Endometrial microvascular endothelial cells (primary cell): ENCODE results near the gene ADGRG1. TPM values are rescaled to one million over a fixed set of nuclear protein-coding genes. Genes with fewer than 3 reads are reported as not detected.

Experiments used
- in situ Hi-C: cut with HindIII; loops from 2 replicates; pipeline ENCODE4 v1.10.0; 2017; ENCODE audit warnings: low sequenced_read_pairs, low pct_unique_long_range_greater_than_20kb; ENCODE audit errors: inconsistent ontology term
- total RNA-seq: library from RNA; depleted of rRNA; stranded (reverse); fragments of >200 nt; gene quantifications from one replicate; pipeline ENCODE4 v1.2.3, GENCODE V29; 2015; ENCODE audit errors: inconsistent ontology term

Gene ADGRG1
- total RNA-seq, 1 donor from 2014 or later, result 242 TPM

DNA sequence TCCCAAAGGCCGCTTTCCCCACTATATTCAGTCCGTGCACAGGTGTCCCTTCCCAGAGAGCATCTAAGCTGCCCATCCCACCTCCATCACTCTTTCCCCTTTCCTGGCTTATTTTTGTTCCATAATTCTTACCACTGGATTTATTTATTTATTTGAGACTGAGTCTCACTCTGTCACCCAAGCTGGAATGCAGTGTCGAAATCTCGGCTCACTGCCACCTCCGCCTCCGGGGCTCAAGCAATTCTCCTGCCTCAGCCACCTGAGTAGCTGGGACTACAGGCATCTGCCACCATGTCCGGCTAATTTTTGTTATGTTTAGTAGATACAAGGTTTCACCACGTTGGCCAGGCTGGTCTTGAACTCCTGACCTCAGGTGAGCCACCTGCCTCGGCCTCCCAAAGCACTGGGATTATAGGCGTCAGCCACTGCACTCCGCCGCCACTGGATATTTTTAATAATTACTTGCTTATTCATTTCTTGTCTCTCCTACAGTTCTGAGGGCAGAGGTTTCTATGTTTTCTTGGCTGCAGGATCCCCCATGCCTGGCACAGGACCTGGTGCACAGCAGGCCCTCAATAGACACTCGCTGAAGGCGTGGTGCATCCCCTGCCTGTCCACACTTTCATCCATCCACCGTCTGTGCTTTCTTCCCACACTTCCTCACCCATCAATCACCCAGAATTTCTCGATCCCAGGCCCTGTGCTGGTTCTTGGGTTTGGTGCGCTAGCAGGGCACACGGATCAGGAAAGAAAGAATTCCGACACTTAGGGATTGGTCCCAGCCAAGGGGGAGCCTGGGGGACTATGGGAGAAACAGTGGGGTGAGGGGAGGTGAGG is 9.9 kb upstream of the ADGRG1 start:
- in situ Hi-C loops, result no loop called here

DNA sequence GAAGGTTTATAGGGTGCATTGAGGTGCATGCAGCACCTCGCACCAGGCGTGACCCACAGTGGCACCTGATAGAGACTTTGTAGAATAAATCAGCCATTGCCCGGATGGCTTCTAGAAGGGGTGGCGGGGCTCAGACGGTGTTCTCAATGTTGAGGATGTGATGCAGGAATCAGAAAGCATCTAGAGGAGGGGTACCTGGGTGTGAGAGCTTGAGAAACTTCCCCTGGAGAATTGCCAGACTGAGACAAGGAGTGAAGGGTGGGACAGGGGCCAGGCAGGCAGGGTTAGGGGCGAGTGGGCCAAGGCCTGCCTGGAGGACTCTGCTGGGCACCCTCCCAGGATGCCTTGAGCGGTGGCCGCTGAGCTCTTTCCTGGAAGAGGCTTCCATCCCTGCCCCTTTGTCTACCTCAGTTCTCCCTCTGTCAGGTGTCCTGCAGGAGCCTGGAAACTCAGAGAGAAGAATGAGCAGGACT is 9.3 kb upstream of the ADGRG1 start:
- in situ Hi-C loops, result no loop called here

DNA sequence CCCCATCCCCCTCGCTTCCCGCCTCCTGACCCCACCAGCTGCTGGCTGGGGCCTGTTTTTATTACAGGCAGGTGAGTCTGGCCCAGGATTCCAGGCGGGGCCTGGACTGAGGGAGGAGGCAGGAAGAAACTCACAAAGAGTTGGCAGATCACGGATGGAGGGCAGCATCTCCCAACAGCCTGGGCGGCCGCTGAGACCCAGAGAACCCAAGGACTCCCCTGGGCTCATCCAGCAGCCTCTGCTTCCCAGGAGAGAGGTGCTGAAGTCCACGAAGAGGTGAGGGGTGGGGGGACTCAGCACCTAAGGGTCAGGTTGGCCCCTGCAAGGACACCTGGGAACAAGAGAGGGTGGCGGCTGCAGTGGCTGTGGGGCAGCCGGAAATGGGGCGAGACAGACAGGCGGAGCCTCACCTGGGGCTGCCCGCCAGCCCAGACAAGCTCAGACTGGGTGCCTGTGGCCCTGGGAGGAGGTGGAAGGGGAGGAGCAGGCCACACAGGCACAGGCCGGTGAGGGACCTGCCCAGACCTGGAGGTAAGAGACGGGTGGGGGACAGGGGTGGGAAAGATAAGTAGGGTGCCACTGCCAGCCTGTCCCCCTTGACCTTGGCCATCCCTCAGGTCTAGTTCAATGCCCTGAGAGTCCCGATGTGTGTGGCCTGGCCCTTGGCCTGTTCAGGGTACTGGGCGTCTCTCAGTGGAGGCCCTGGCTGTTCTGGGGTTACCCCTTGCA is 8.7 kb upstream of the ADGRG1 start:
- in situ Hi-C loops, result no loop called here

DNA sequence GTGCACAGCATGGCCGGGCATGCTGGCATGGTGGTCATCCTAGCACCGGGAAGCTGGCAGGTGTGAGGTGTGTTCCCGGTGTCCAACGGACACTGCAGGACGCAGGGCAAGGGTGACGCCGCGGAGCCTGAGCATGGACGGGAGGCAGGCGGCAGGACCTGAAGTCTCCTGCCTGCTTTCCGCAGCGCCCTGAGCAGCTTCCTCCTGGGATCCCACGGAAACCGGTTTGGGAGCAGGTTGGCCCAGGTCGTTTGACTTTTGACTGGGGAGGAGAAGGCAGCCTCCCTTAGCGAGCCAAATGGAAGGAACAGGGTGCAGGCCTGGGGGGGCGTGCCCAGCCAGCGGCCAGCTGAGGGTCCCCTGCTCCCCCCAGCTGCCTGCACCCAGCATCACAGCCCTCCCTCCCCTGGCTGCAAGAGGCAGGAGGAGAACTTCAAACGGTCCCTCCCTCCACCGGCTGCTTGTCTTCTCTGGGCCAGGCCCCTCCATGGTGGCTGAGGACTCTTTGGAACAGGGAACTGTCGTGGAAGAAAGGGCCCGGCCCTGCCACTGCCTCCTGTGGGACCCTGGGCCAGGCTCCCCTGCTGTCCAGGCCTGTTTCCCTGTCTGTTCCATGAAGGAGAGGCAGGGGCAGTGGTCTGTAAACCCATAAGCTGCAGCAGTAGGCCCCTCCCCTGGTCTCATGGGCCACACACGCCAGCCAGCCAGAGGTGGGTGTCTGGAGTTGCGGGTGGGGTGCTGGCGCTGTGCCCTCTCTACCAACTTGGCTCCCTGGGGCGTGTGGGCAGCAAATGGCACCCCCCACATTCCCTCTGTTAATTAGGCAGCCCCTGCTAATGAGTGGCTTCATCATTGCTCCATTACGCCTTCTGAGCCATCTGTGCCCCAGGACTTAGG is 7.8 kb upstream of the ADGRG1 start:
- in situ Hi-C loops, result no loop called here

DNA sequence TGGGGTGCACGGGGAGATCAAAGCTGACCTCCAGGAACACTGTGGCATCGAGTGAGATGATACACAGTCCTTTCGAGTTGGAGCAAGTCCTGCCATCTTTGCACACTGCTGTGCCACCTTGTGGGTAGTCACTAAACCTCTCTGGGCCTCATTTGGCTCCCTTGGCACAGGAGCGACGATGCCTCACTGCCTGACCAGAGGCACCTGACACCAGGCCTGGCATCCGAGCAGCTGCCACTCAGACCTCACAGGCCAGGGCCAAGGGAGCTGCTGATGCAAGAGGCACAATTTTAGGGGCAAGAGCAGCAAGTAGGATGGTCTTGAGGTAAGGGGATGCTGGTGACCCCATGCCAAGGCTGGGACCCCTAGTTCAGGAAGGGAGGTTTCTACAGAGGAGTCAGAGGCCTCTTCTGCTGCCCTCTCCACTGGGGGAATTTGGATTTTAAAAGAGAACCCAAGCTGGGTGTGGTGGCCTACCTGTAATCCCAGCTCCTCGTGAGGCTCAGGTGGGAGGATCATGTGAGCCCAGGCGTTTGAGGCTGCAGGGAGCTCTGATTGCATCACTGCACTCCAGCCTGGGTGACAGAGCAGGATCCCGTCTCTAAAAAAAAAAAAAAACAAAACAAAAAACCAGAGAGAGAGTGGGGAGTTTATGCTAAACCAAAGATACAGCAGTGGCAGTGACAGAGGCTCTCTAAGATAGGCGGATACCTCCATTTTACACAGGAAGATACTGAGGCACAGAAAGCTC is 6.7 kb upstream of the ADGRG1 start:
- in situ Hi-C loops, result no loop called here

DNA sequence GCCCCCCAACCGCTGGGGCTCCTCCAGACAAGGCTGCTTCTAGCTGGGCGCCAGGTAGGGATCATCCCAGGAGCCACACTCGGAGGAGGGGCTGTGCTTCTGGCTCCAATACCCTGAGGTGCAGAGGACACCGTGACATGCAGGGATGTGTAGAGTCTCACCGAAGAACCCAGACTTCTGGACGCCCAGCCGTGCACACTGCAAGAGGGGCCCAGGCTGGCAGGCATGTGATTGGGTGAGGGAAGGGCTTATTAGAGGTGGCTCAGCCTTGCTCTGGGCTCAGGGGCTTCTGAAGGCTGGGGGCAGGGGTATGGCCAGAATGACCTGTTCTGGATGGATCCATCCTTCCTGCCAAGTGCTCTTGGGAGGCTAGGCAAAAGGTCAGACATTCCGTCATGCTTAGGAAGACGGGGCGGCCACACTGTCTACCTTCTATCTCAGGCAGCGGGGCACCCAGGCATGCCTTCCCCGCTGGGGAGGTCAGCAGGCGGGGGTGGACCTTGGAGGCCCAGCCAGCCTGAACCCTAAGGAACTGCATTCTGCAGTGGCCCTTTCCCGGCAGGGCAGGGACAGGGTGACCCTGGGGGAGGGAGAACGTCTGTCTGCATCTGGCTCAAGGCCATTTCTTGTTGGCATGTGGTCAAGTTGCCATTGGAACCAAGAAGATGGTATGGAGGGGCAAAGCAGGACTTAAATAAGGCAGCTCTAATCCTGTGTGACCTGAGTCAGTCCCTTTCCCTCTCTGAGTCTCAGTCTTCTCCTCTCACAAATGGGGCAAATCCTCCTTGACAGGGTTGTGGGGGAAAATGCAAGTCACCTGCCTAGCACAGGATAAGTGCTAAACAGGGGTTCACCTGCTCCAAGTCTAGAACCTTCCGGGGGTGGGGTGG is 5.8 kb upstream of the ADGRG1 start:
- in situ Hi-C loops, result no loop called here

DNA sequence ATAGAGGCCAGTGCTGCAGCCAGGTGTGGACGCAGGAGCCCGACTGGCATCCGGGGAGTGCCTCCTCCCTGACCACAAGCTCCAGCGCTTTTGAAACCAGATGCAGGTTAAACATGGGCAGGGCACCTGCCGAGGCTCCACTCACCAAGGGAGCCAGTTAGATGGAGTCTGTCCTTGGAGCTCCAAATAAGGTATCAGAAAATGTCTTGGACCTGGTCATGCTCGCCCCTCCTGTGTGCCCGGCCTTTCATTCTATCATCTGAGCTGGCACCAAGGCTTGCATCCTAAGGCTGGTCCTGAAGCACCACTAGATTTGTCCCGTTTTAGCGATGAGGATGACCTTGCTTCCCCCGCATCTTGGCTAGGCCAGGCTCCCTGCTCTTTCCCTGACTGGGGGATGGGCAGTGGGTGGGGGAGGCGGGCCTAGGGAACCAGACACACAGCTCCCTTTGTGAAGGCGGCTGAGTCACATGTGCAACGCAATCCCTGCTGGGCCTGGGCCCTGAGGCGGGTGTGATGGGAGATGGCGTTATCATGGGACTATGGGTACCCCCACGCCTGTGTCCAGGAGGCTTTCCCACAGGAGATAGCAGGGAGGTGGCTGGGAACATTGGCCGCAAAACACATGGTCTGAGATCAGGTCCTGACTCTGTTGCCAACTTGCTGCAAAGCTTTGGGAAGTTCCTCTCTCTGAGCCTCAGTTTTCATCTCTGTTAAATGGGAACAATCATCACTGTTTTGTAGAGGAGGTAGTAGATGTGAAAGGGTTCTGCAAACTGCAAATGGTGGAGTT is 5.0 kb upstream of the ADGRG1 start:
- in situ Hi-C loops, result no loop called here

DNA sequence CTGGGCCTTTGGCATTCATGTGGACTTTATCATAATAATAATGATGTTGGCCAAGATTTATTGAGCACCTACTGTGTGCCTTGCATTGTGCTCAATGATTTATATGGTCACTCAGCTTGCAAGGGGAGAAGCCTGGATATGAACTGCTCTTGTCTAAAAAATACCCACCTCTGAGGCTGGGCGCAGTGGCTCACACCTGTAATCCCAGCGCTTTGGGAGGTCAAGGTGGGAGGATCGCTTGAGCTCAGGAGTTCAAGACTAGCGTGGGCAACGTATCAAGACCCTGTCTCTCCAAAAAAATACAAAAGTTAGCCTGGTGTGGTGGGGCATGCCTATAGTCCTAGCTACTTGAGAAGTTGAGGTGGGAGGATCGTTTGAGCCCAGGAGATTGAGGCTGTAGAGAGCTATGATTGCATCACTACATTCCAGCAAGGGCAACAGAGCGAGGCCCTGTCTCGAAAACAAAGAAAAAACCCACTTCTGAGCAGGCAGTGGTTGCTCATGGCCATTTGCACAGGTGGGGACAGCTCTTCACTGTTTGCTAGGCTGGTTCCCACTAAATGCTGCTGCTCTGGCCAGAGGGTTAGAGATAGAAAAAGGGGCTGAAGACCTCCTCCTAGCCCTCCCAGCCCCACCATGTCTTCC is 4.3 kb upstream of the ADGRG1 start:
- in situ Hi-C loops, result no loop called here

DNA sequence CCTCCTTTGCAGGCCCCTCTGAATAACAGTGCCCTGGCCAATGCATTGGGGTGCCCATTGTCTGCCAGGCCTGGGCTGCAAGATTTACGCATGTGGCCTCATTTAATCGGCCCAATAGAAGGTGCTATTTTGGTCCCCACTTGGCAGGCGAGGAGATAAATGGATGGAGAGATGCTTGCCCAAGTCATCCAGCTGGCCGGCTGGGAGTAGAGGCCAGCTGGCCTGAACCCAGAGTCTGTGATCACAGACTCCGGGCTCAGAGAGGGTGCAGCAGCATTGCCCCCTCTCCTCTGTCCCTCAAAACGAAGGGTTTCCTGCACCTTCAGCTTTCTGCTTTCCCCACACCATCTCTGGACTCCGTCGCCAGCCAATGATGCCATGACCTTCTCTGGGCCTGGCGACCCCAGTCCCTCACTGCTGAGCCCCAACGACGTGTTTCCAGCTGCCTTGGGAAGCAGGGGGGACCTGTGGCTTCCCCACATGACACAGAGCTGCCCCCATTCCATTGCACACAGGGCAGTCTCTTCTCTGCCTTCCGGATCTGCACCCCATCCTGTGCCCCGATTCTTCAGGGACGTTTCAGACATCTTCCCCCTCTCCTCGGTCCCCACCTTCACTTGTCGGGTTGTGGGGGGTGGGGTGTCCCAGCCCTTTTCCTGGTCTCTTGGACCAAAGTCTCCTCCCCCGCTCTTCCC is 3.5 kb upstream of the ADGRG1 start:
- in situ Hi-C loops, result no loop called here

DNA sequence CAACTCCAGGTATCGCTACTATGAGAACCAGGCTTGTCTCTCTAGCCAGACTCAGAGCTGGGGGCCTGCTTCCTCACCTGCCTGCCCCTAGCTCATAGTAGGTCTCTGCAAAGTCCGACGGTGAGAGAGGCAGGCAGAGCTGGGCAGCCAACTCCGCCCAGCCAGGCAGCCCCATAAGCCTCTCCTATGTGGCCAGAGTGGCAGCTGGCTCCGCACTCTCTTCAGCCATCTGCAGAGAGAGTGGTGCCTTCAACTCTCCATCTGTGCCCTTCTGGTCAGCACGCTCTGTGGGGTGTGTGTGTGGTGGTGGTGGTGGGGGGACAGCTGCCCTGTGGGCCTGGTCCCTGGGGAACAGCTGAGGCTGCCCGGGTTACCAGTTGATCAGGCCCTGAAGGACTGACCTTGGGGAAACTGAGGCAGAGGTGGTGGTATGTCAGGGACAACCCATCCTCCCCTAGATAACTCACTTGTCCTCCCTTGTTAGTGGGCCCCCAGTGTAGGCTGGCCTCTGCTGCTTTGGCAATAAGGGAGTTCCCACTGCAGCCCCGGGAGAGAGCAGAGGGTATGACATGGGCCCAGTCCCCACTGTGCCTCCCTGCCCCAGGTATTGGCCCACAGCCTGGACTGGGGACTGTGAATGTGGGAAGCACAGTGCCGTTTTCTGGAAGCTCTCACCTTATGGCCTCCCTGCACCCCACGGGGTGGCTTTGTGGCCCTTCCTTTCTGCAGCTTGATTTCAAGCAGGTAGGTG is 1.8 kb upstream of the ADGRG1 start:
- in situ Hi-C loops, result no loop called here

DNA sequence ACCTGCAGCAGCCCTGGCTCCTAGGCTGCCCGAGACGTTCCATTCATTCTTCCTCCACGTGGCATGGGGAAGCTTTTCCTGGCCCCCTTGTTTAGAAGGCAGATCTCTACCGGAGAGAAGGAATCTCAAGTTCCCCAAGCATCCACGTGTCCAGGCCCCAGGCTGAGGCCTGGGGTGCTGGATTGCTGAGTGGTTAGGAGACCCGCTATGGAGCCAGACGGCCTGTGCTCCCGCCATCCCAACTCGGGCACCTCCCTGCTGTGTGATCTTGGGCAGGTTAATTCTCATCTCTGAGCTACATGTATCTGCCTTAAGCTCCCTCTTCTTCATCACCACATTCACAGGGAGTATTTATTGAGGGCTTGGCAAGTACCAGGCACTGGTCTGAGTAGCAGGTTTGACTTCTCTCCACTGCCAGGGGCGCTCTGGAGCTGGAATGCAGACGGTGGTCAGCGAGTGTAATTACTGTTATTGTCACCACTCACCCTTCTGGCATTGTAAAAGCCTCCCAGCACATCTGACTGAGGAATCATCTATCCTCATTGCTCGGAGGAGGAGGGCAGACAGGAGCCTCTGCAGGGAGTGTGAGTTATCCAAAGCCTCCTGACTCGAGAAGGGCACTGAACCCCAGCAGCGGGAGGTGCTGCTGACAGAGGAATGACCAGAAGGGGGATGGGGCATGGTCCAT is 1.1 kb upstream of the ADGRG1 start:
- in situ Hi-C loops, result no loop called here

DNA sequence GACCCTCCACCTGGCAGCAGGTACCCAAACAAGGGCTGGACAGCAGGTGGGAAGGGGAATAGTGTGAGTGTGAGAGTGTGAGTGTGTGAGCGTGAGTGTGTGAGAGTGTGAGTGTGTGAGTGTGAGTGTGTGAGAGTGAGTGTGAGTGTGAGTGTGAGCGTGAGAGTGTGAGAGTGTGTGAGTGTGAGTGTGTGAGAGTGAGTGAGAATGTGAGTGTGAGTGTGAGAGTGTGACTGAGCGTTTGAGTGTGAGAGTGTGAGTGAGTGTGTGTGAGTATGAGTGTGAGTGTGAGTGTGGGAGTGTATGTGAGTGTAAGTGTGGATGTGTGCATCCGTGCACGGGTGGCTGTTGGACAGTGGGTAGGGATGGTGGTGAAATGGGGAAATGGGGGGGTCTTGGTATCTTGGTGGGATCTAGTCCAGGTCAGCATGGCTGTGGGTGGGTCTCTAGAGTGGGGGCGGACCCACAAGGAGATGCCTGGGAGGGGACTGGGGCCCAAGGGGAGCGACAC is 408 bp downstream of the ADGRG1 start:
- in situ Hi-C loops, result no loop called here

DNA sequence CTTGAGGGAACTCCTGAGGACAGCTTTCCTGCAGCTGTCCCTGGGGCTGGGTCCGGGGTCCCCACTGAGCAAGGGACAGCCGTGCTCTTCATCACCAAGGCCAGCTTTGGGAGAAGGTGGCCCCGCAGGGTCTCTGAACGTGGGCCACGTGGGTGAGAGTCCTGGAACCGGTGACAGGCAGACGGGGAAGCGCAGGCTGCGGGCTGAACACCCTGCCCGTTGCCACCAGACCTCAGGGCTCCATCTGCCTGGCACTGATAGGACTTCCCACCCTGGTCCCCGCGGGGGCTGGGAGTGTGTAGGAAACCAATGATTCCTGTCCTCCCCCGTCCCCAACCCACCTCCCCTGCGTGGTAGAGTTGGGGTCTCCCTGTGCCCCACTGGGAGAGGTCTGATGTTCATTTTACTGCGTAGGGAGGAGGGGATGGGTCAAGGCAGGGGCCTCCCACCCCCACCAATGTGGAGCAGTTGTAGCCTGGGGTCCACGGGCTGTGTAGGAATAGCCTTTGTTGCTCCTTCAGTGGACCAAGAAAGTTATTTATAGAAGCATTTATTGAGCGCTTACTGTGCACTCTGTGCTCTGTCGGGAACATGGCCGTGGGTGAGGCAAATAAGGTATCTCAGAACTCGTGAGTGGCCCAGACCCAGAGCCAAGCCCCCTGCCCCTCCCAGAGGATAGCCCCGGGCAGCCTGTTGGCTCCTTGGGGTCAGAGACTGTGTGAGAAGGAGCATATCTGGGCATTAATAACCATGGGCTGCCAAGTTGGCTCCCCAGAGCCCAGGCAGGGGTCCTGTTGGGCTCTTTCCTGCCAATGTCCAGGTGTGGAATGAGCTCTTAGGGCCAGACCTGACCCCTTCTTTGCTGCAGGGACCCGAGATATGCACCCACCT is 1.3 kb downstream of the ADGRG1 start:
- in situ Hi-C loops, result no loop called here

DNA sequence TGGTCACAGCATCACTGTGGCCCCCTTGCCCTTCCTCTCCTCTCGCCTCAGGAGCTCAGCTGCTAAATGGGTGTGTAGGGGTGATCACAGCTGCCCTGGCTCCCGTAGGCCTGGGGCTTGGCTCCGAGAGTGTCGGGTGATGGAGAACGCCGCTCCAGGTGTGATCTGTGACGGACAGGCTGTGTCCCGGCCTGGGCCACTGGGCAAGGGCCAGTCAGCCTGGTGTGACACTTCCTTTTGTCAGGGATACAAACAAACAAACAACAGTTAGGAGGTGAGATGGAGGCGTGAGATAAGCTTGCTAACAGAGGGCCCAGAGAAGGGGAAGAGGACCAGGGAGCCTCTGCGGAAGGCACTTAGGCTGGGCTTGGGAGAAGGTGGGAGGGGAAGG is 2.0 kb downstream of the ADGRG1 start:
- in situ Hi-C loops, result no loop called here
